CD1c-positive myeloid dendritic cell (primary cell): ENCODE data around the gene FGD4.
"Not testable (repeated sequence)": the region's sequence is repeated elsewhere in the genome, so short reads cannot be mapped to it uniquely, and the experiment has no call there.

Source experiments
- DNase-seq: peaks from one replicate; pipeline ENCODE4 v3.0.0-alpha.2; 2016; ENCODE audit errors: extremely low spot score

Gene FGD4

DNA sequence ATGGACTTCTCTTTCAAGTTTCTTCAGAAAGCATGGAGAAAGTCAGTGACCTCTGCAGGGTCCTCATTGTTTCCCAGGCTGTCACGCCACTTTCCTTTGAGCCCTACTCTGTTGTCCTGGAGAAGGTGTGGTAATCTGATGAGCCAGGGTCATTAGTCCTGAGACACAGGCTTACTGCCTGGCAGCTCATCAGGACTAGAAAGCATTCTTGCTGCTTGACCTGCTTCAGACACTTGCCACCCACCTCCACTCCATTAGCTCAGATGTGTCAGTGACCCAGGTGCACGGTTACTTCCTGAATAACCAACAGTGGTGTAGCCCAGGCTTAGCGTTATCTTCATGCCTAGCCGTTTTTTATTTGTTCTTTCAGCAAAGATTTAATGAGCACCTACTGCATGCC lies 93.9 kb downstream of the FGD4 start:
- no peak for DNase-seq

- no peak for DNase-seq
Measured at GRCh38 chr12:32494656-32495055, 95.3 kb downstream of the FGD4 start.

- no peak for DNase-seq
Measured at GRCh38 chr12:32496946-32497345, 97.6 kb downstream of the FGD4 start.

DNA sequence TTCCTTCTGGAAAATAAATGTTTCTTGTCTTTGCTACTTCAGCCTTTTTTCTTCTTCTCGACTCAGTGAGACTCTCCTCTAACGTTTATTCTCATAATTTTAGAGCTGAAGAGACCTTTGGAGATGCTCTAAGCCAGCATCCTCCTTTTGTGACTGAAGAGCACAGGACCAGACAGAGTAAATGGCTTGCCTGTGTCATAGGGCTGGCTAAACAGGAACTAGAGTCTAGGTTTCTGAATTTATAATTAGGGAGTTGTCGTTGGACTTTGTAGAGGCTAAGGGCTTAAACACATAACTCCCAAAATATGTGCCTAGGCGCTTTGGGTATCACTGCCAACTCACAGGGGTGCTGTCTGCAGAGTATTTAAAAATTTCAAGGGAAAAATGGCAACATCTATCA lies 98.5 kb downstream of the FGD4 start:
- DNase-seq, result no peak

GRCh38 chr12:32499048-32499447 lies 99.7 kb downstream of the FGD4 start:
- DNase-seq, result no peak

GRCh38 chr12:32501835-32502333 lies 102.5 kb downstream of the FGD4 start:
- DNase-seq, result no peak

DNA sequence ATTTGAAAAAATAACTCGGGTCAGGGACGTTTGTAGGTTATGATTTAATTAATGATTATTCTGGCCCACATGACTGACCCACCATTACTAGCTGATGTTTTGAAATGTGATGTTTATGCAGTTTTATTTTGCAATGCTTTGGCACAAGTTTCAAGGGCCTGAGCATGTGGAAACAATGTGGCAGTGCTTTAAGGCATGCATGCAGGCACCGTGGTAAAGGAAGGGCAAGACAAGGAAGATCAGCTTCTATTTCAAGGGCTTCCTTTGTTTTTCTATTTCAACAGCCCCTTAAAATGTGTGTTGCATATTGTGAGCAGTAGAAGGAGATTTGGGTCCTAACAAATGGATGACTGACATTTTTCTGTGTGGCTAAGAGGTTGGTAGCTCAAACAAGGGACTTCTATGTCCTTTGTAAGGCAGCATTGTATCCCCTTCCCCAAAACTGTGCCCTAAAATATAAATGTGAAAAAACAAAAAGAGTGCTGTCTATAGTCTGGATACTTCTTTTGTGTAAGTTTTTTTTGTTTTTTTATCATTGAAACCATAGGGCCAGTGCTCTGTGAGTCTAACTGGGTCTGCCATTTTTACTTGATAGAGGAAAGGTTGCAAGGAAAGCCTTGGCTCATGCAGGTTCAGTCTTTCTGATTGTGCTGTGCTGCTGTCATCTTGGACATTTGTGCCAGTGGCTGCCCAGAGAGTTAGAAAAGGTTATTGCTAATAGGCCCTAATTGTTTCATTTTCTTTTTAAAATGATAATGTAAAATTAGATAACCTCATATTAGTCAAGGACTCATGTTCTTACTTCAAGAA lies 103.5 kb downstream of the FGD4 start:
- no peak for DNase-seq

GRCh38 chr12:32503730-32504129 lies 104.4 kb downstream of the FGD4 start:
- DNase-seq, result no peak

DNA sequence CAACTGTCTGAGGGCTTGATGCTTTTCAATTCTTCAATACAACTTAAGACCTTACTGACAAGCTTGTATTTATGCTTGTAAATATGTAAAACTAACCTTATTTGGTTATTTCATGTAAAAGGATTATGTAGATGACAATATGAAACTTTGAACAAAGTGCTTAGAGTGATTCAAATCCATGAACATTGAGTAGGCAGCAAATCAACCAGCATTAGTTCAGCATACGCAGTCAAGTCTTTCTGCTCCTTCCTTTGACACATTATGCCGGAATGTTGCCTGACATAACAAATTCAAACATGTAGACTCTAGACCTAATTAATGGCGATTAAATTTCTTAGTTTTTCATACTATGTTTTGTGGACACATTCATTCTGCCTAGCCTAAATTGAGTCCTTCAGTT lies 105.2 kb downstream of the FGD4 start:
- no peak for DNase-seq

- no peak for DNase-seq
Measured at GRCh38 chr12:32505067-32505945, 105.9 kb downstream of the FGD4 start.

- DNase-seq, result peak; percentile 52
Measured at GRCh38 chr12:32507096-32507941, 108.0 kb downstream of the FGD4 start.

GRCh38 chr12:32507942-32508320 lies 108.6 kb downstream of the FGD4 start:
- DNase-seq, result no peak

DNA sequence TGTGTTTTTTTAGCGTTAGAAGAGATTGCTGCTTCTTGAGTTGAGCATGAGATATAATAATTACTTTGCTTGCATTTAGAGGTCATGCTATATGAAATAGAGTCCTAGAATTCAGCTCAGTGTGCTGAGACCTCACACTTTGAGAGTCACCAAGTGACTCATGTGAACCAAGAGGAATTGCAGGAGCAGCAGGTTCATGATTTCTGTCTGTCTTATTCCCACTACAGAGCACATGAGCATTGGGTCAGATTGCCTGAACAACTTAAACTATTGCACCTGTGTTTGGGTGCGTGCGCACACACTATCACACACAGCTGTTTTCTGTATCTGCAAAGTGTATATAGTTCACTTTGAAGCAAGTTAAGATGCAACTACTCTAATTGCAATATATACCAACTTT lies 109.3 kb downstream of the FGD4 start:
- no peak for DNase-seq

- DNase-seq, result no peak
Measured at GRCh38 chr12:32509328-32510091, 110.2 kb downstream of the FGD4 start.

GRCh38 chr12:32511976-32512375 lies 112.6 kb downstream of the FGD4 start:
- not testable (repeated sequence) for DNase-seq

GRCh38 chr12:32512379-32512778 lies 113.0 kb downstream of the FGD4 start:
- DNase-seq, result no peak

DNA sequence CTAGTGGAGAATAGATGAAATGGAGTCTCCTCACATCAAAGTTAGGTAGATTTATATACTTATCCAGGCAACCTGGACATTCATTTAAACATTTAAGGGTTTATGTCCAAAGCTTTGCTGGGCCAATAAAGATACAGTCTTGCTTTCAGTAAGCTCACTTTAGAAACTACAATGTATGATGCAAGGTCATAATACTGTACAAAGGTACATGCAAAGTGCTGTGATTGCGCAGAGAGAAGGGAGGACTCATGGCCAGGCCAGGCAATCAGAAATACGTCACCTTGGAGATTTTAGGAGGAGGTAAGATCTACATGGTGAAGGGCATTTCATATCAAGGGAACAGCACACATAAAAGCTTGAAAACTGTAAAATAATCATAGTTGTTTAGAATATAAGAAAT lies 113.6 kb downstream of the FGD4 start:
- no peak for DNase-seq

GRCh38 chr12:32515137-32515873 lies 115.9 kb downstream of the FGD4 start:
- DNase-seq, result no peak

DNA sequence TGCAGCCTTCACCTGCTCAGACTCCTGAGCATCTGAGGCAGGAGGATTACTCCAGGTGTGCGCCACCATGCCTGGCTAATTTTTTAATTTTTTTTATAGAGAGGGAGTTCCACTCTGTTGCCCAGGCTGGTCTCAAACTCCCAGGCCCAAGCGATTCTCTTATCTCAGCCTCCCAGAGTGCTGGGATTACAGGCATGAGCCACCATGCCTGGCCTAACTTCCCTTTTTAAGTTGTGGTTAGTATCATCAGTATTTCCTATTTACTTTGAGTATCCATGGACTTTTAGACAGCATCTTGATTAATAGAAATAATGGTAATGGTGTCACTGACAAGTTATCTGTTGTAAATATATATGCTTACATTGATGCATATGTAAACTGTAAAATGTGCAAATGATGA lies 116.9 kb downstream of the FGD4 start:
- DNase-seq, result peak; percentile 67

GRCh38 chr12:32517966-32518365 lies 118.6 kb downstream of the FGD4 start:
- no peak for DNase-seq
